Activated naive CD4-positive, alpha-beta T cell treated with anti-CD3 and anti-CD28 coated beads, Interleukin-2, amount 10 ng/mL, durations not matched to agents 7 days and 5 days (primary cell): ENCODE measurements around the gene TBX1.
A peak's percentile ranks its signal among the peaks of the same experiment; 100 is the strongest.

Experiments used
- CTCF ChIA-PET: fragments of 350-600 bp; sonication (Branson Sonifier 250); formaldehyde crosslinking; loops from one replicate; lab custom pipeline; 2021; ENCODE audit warnings: antibody characterized with exemption; lab: Charles Lee
- DNase-seq: peaks from one replicate; pipeline ENCODE4 v3.0.0-alpha.2; 2020
- H3K27ac Mint-ChIP-seq: one replicate; pipeline ENCODE4 v1.8.0; 2021; ENCODE audit warnings: mild to moderate bottlenecking, moderate library complexity, mixed read lengths
- H3K27me3 Mint-ChIP-seq: one replicate; pipeline ENCODE4 v1.8.0; 2021; ENCODE audit warnings: mild to moderate bottlenecking, mixed read lengths
- H3K36me3 Mint-ChIP-seq: one replicate; pipeline ENCODE4 v1.8.0; 2021; ENCODE audit warnings: mixed read lengths
- H3K4me1 Mint-ChIP-seq: one replicate; pipeline ENCODE4 v1.8.0; 2021; ENCODE audit warnings: mixed read lengths
- H3K4me3 Mint-ChIP-seq: one replicate; pipeline ENCODE4 v1.8.0; 2021; ENCODE audit warnings: mild to moderate bottlenecking, moderate library complexity, mixed read lengths
- H3K9me3 Mint-ChIP-seq: one replicate; pipeline ENCODE4 v1.8.0; 2021; ENCODE audit warnings: mixed read lengths

Gene TBX1

DNA sequence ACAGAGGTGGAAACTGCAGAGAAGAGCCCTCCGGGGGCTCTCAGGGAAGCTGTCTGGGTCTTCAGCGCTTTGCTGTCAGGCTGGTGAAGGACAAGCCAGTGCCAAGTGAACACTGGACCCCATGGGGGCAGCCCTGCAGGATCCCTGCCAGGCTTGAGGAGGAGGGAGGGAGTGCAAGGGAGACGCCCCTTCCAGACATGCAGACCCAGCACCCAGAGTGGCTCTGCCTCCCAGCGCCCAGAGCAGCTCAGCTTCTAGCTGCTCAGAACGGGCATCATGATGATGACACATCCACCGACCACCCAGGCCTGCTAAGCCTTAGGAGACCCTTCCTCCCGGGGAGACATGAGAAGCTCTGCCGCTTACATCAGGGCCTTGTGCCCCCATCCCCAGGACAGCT lies 39.7 kb downstream of the TBX1 start:
- no peak overlapping the region for H3K4me3 Mint-ChIP-seq
- H3K4me1 Mint-ChIP-seq = peaks cover 2% of the 10 kb centered on the region
- CTCF ChIA-PET = interaction anchor here (1.3 kb wide), 1 partner anchor 110 kb away, joined by 4 read pairs; no protein-coding TSS in a partner anchor
- H3K27me3 Mint-ChIP-seq = no peaks in the 10 kb centered on the region
- no peaks in the 10 kb centered on the region for H3K36me3 Mint-ChIP-seq
- H3K27ac Mint-ChIP-seq = no peak overlapping the region
- H3K9me3 Mint-ChIP-seq = no peaks in the 10 kb centered on the region
- DNase-seq = no peak

GRCh38 chr22:19800761-19801244 lies 40.2 kb downstream of the TBX1 start:
- Mint-ChIP-seq H3K27me3 (no peaks in the 10 kb centered on the region), H3K4me3 (no peak overlapping the region), H3K27ac (no peak overlapping the region), H3K36me3 (no peaks in the 10 kb centered on the region), H3K4me1 (no peaks in the 10 kb centered on the region), H3K9me3 (no peaks in the 10 kb centered on the region)
- no peak for DNase-seq
- CTCF ChIA-PET = interaction anchor here (1.3 kb wide), 1 partner anchor 110 kb away, joined by 4 read pairs; no protein-coding TSS in a partner anchor

DNA sequence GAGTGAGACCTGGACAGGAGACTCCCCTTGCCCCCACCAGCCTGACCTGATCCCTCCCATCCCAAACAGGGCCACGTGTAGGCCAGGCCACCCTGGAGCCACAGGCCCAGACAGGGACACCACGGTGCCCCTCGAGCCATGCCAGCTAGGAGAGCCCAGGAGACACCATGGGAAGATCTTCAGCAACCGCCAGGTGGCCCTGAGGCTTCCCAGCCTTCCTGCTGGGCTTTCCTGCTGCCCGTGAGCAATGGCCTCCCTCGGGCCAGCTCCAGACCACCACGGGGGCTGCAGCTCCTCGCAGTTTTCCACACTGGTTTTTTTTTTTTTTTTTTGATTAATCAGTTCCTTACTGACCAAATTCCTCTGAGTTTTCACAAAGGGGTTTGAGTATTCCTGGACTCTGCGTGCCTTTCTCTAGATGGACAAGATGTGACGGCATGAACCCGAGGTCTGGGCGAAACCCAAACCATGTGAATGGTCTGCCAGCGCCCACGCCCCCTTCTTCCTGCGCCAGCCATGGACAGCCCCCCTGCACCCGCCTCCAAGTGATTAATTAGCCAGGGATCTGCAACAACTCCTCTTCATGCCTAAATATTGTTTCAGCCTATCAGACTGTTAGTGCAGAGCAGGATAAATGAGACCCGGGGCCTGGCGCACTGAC lies 40.9 kb downstream of the TBX1 start:
- no peak overlapping the region for H3K27ac Mint-ChIP-seq
- CTCF ChIA-PET = no interaction called here
- no peaks in the 10 kb centered on the region for H3K36me3 Mint-ChIP-seq
- no peaks in the 10 kb centered on the region for H3K9me3 Mint-ChIP-seq
- H3K4me1 Mint-ChIP-seq = no peaks in the 10 kb centered on the region
- no peaks in the 10 kb centered on the region for H3K27me3 Mint-ChIP-seq
- DNase-seq = no peak
- H3K4me3 Mint-ChIP-seq = no peak overlapping the region

DNA sequence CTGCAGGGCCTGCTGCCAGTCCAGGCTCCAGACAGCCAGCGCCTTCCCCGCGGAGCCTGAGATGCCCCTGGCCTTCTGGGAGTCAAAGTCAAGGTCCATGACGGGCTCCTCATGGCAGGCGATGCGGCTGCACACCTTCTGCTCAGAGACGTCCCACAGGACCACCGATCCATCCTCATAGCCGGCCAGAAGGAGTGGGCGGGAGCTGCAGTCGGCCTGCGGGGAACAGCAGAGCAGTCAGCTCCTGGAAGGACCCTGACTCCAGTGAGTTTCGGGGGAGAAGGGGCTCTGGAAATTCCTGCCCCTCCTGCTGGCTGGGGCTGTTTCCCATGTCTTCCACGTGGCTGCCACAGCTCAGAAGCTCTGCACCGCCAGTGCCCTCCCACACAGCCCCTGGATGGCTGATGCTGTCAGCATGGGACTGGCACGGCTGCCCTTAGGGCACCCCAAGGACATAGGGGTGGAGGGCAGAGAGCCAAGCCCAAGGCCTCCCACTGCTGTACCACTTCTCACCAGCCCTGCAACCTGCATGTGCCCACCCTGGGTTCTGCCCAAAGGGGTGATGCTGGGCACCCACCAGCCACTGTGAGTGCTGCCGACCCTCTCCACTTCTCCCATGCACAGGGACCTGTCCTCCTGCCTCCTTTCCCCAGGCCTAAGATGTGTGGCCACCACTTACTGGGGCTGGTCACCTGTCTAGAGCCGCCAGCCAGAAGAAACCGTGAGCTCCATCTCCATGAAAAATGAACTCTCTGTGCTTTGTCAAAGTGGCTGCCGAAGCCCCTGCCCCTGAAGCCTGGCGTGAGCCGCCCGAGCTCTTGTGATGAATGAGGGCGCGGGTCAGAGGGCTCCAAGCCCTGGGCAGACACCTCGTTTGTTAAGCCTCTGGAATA lies 41.7 kb downstream of the TBX1 start:
- H3K9me3 Mint-ChIP-seq = no peaks in the 10 kb centered on the region
- no peaks in the 10 kb centered on the region for H3K27me3 Mint-ChIP-seq
- H3K36me3 Mint-ChIP-seq = no peaks in the 10 kb centered on the region
- H3K4me3 Mint-ChIP-seq = no peak overlapping the region
- H3K4me1 Mint-ChIP-seq = no peaks in the 10 kb centered on the region
- no peak overlapping the region for H3K27ac Mint-ChIP-seq
- peak; percentile 10 for DNase-seq
- CTCF ChIA-PET = interaction anchor here (0.6 kb wide), 1 partner anchor 39 kb away, joined by 3 read pairs; no protein-coding TSS in a partner anchor

DNA sequence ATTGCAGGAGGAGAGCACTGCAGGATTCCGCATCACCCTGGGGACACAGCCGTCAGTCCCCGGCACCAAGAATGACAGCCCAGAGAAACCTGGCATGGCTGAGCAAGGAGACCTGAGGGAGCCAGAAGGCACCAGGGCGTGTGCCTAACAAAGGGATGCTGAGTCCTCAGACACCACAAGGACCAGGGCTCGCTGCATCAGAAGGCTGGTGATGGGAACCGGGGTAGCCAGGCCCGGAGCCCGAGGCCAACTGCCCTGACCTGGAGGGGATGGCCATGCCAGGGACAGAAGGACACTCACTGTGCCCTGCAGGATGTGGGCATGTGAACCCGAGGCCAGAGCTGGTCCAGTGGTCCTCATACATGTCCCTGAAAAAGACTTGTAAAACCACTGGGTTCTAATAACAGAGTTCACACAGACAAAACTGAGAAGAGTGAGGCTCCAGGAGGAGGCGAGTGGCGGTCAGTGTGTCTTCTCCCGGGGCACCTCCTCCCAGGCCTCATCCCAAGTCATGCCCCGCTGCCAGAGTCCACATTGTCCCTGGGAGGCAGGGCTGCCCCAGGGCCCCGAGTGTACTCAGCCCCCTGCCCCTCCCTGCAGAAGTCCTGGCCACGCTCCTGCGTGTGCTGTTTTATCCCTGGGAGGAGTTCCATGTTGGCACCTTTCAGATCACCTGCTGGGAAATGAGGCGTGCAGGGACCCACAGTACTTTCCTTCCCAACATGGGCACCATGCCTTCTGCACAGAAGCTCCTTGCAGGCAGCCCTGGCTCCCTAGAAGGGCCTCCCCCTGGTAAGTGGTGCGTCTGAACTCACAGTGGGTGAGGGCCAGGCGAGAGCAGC lies 42.5 kb downstream of the TBX1 start:
- no peak for DNase-seq
- H3K9me3 Mint-ChIP-seq = no peaks in the 10 kb centered on the region
- CTCF ChIA-PET = interaction anchor here (0.6 kb wide), 1 partner anchor 38 kb away, joined by 3 read pairs; no protein-coding TSS in a partner anchor
- no peak overlapping the region for H3K27ac Mint-ChIP-seq
- H3K4me1 Mint-ChIP-seq = no peaks in the 10 kb centered on the region
- no peaks in the 10 kb centered on the region for H3K36me3 Mint-ChIP-seq
- H3K27me3 Mint-ChIP-seq = no peaks in the 10 kb centered on the region
- no peak overlapping the region for H3K4me3 Mint-ChIP-seq

- DNase-seq = peak; percentile 5
- H3K4me1 Mint-ChIP-seq = no peaks in the 10 kb centered on the region
- no peaks in the 10 kb centered on the region for H3K27me3 Mint-ChIP-seq
- CTCF ChIA-PET = no interaction called here
- H3K4me3 Mint-ChIP-seq = no peak overlapping the region
- H3K36me3 Mint-ChIP-seq = no peaks in the 10 kb centered on the region
- no peak overlapping the region for H3K27ac Mint-ChIP-seq
- no peaks in the 10 kb centered on the region for H3K9me3 Mint-ChIP-seq
Observed at GRCh38 chr22:19803736-19804267, 43.2 kb downstream of the TBX1 start.

DNA sequence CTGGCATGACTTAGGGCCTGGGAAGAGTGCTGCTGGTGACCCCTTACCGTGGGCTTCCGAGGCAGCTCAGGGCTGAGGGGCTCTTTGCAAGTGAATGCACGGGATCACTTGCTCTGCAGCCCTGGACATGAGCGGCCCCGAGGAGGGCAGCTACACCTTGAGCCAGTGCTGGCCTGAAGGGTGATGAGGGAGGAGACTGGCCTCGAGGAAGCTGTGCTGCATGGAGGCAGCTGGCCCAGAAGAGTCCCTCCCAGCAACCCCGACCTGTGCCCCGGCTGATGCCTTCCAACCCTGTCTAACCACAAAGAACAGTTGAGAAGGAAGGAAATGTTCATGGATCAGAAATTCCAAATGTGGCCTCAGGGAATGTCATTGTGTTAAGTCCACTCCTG lies 45.2 kb downstream of the TBX1 start:
- Mint-ChIP-seq H3K27me3 (no peaks in the 10 kb centered on the region), H3K27ac (no peak overlapping the region), H3K4me3 (no peak overlapping the region), H3K36me3 (no peaks in the 10 kb centered on the region), H3K9me3 (no peaks in the 10 kb centered on the region), H3K4me1 (peaks cover 12% of the 10 kb centered on the region)
- no peak for DNase-seq
- CTCF ChIA-PET = no interaction called here

- peaks cover 18% of the 10 kb centered on the region for H3K4me1 Mint-ChIP-seq
- no peaks in the 10 kb centered on the region for H3K36me3 Mint-ChIP-seq
- no peak overlapping the region for H3K4me3 Mint-ChIP-seq
- CTCF ChIA-PET = no interaction called here
- DNase-seq = no peak
- H3K27me3 Mint-ChIP-seq = no peaks in the 10 kb centered on the region
- H3K9me3 Mint-ChIP-seq = no peaks in the 10 kb centered on the region
- H3K27ac Mint-ChIP-seq = no peak overlapping the region
Observed at GRCh38 chr22:19806213-19807160, 45.9 kb downstream of the TBX1 start.

DNA sequence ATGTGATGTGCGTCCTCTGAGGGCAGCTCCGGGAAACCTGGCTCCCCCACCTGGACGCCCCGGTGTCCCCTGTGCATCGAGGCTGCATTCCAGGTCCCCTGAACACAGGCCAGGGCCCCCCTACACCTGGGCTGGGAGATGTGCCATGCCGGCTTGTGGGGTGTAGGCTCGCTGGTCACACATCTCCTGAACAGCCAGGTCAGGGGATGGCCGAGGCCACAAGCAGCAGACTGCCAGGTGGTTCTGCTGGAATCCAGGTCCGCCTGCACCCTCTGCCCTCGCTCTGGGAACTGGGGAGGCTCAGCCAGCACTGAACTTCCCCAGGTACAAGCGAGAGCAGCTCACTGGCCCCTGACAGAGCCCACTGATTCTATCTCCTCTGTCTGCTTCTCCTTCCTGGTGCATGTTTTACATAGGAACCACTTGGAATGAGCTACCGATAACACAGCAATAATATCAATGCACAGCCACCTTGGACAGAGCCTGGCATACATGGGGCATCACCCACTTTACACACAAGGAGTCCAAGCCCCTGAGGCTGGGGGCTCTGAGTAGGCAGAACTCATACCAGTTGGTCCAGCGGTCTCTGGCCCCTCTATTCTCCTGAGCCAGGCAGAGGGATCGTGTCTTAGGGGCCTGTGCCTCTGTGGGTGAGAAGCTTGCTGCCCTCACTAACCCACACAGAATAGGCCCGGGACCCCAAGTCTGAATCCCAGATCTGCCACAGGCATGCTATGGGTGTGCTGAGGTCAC lies 46.8 kb downstream of the TBX1 start:
- H3K4me1 Mint-ChIP-seq = peaks cover 18% of the 10 kb centered on the region
- H3K27me3 Mint-ChIP-seq = no peaks in the 10 kb centered on the region
- no peak overlapping the region for H3K27ac Mint-ChIP-seq
- H3K4me3 Mint-ChIP-seq = no peak overlapping the region
- H3K36me3 Mint-ChIP-seq = no peaks in the 10 kb centered on the region
- CTCF ChIA-PET = no interaction called here
- H3K9me3 Mint-ChIP-seq = no peaks in the 10 kb centered on the region
- DNase-seq = no peak

GRCh38 chr22:19807914-19808872 lies 47.6 kb downstream of the TBX1 start:
- Mint-ChIP-seq H3K27me3 (no peaks in the 10 kb centered on the region), H3K4me3 (no peak overlapping the region), H3K27ac (no peak overlapping the region), H3K36me3 (no peaks in the 10 kb centered on the region), H3K4me1 (peaks cover 18% of the 10 kb centered on the region), H3K9me3 (no peaks in the 10 kb centered on the region)
- CTCF ChIA-PET = no interaction called here
- no peak for DNase-seq

DNA sequence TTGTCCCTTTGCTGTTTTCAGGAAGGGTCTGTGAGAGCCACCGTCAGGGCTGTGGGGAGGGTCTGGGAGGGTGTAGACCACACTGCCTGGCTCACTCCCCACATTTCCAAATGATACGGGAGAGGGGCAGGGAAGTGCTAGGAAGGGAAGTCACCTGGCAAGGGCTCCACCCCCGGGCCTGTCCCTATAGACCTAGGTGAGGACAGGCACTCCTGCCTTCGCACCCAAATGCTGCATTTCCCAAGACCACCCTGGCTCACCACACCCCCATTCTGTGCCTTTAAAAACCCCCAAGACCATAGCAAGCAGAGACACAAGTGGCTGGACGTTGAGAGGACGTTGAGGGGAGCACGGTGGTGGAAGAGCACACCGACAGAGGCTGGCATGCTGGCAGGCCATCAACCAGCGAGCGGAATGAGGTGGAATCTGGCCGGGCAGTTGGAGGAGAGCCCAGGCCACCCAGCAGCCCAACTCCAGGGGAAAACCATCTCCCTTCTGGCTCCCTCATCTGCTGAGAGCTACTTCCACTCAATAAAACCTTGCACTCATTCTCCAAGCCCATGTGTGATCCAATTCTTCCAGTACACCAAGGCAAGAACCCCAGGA lies 48.4 kb downstream of the TBX1 start:
- H3K4me3 Mint-ChIP-seq = no peak overlapping the region
- no peaks in the 10 kb centered on the region for H3K27me3 Mint-ChIP-seq
- H3K9me3 Mint-ChIP-seq = no peaks in the 10 kb centered on the region
- CTCF ChIA-PET = no interaction called here
- H3K27ac Mint-ChIP-seq = no peak overlapping the region
- H3K4me1 Mint-ChIP-seq = peaks cover 18% of the 10 kb centered on the region
- no peak for DNase-seq
- no peaks in the 10 kb centered on the region for H3K36me3 Mint-ChIP-seq
